LHCN-M2 (cell line): Measurements from ENCODE around the gene MAMDC2. TPM values are rescaled to one million over a fixed set of nuclear protein-coding genes. Genes with fewer than 3 reads are reported as not detected.
"Not testable (repeated sequence)": the region's sequence is repeated elsewhere in the genome, so short reads cannot be mapped to it uniquely, and the experiment has no call there.

ENCODE experiments used
- DNase-seq: peaks from one replicate; pipeline ENCODE4 v3.0.0-alpha.2; 2012; ENCODE audit warnings: low read depth
- total RNA-seq: library from RNA; depleted of rRNA; stranded (reverse); fragments of >200 nt; gene quantifications from 2 replicates; pipeline ENCODE4 v1.2.3, GENCODE V29; 2014

Gene MAMDC2
- total RNA-seq, 1 experiment from 2014 or later, result 53.2 TPM

- peak; percentile 49 for DNase-seq
These were observed 133.5 kb downstream of the MAMDC2 start for GRCh38 chr9:70177121-70177520.

GRCh38 chr9:70192707-70193106, 149.1 kb downstream of the MAMDC2 start:
- DNase-seq, result no peak

- peak; percentile 54 for DNase-seq
These were observed 151.8 kb downstream of the MAMDC2 start for GRCh38 chr9:70195456-70195855.

GRCh38 chr9:70197216-70198044, 153.8 kb downstream of the MAMDC2 start:
- DNase-seq, result no peak

- not testable (repeated sequence) for DNase-seq
These were observed 161.1 kb downstream of the MAMDC2 start for GRCh38 chr9:70204743-70205142.

GRCh38 chr9:70205366-70206020, 161.8 kb downstream of the MAMDC2 start:
- DNase-seq, result peak; percentile 33

GRCh38 chr9:70217029-70217428, 173.4 kb downstream of the MAMDC2 start:
- no peak for DNase-seq

- peak; percentile 49 for DNase-seq
These were observed 175.1 kb downstream of the MAMDC2 start for GRCh38 chr9:70218767-70219166.

GRCh38 chr9:70220216-70220615, 176.6 kb downstream of the MAMDC2 start:
- no peak for DNase-seq

- DNase-seq, result no peak
These were observed 178.7 kb downstream of the MAMDC2 start for GRCh38 chr9:70222354-70222753.

- DNase-seq, result no peak
These were observed 184.5 kb downstream of the MAMDC2 start for GRCh38 chr9:70228118-70228517.

GRCh38 chr9:70228611-70229010, 185.0 kb downstream of the MAMDC2 start:
- DNase-seq, result no peak

GRCh38 chr9:70229026-70229425, 185.4 kb downstream of the MAMDC2 start:
- peak; percentile 24 for DNase-seq

- DNase-seq, result peak; percentile 61
These were observed 185.9 kb downstream of the MAMDC2 start for GRCh38 chr9:70229579-70229978.

- DNase-seq, result no peak
These were observed 188.8 kb downstream of the MAMDC2 start for GRCh38 chr9:70232476-70232875.

GRCh38 chr9:70234208-70234607, 190.6 kb downstream of the MAMDC2 start:
- DNase-seq, result not testable (repeated sequence)

GRCh38 chr9:70245952-70246351, 202.3 kb downstream of the MAMDC2 start:
- DNase-seq, result not testable (repeated sequence)

GRCh38 chr9:70250221-70250620, 206.6 kb downstream of the MAMDC2 start:
- no peak for DNase-seq

- DNase-seq, result no peak
These were observed 211.8 kb downstream of the MAMDC2 start for GRCh38 chr9:70255486-70255885.

GRCh38 chr9:70256123-70256551, 212.5 kb downstream of the MAMDC2 start:
- DNase-seq, result peak; percentile 82

- DNase-seq, result no peak
These were observed 213.9 kb downstream of the MAMDC2 start for GRCh38 chr9:70257502-70257901.

- DNase-seq, result peak; percentile 51
These were observed 214.5 kb downstream of the MAMDC2 start for GRCh38 chr9:70257991-70258691.
